Peyer's patch (tissue), 4 donors: ENCODE results near the gene TBXA2R. TPM values are rescaled to one million over a fixed set of nuclear protein-coding genes. Genes with fewer than 3 reads are reported as not detected.

Source experiments
- DNase-seq, 3 donors: peaks; one replicate each; pipeline ENCODE4 v3.0.0-alpha.2; 2017 to 2019
- H3K27ac ChIP-seq, 4 donors: fragments of 200-600 bp; sonication (generic); one replicate each; pipeline ENCODE4 v1.5.1; 2016 to 2019
- H3K27me3 ChIP-seq, 2 donors: fragments of 200-600 bp; sonication (generic); one replicate each; pipeline ENCODE4 v1.5.1; 2019
- H3K36me3 ChIP-seq, 3 donors: fragments of 200-600 bp; sonication (generic); one replicate each; pipeline ENCODE4 v1.5.1; 2016 to 2019
- H3K4me1 ChIP-seq, 4 donors: fragments of 200-600 bp; sonication (generic); one replicate each; pipeline ENCODE4 v1.5.1; 2016 to 2019
- H3K4me3 ChIP-seq, 4 donors: fragments of 200-600 bp; sonication (generic); 1 replicate in 3 of 4; 2 replicates in 1 of 4; pipeline ENCODE4 v1.5.1; 2016 to 2019; ENCODE audit warnings: mild to moderate bottlenecking in 1 of 4
- H3K9me3 ChIP-seq, 4 donors: fragments of 200-600 bp; sonication (generic); one replicate each; pipeline ENCODE4 v1.5.1; 2016 to 2019; ENCODE audit warnings: mild to moderate bottlenecking in 1 of 4
- CTCF ChIP-seq, 6 experiments: fragments of 450-650 bp in 4 of 6; fragments of 200-600 bp in 2 of 6; sonication (generic) in 1 of 6; IDR thresholded peaks; one replicate each; pipeline ENCODE4 v1.5.1; 2017 to 2019; ENCODE audit warnings: antibody characterized with exemption in 6 of 6, mild to moderate bottlenecking in 3 of 6, moderate library complexity in 1 of 6
- POLR2A ChIP-seq, 2 donors: fragments of 450-650 bp; IDR thresholded peaks; one replicate each; pipeline ENCODE4 v1.5.1; 2017; ENCODE audit warnings: antibody characterized with exemption in 2 of 2, mild to moderate bottlenecking in 2 of 2, moderate library complexity in 2 of 2
- total RNA-seq, 4 donors: library from RNA; depleted of rRNA; stranded (reverse); fragments of >200 nt; gene quantifications; one replicate each; pipeline ENCODE4 v1.1.0, GENCODE V29; 2016

The TBXA2R gene
- total RNA-seq, 4 donors from 2014 or later = 0.80 to 5.0 (median 1.6) TPM; not detected in 1

- H3K27me3 ChIP-seq = no peaks in the 10 kb centered on the region
- H3K27ac ChIP-seq = peak overlapping the region in 3 of 4 donors; percentile 21 to 71 (median 55)
- TF ChIP-seq CTCF (IDR thresholded peaks at IDR 0.05) (no peak), POLR2A (IDR thresholded peaks at IDR 0.05) (no peak)
- no peaks in the 10 kb centered on the region for H3K36me3 ChIP-seq
- H3K4me1 ChIP-seq = peaks cover 0 to 40% (median 23%) of the 10 kb centered on the region in 4 donors
- no peak overlapping the region for H3K4me3 ChIP-seq
- no peak for DNase-seq
- no peaks in the 10 kb centered on the region for H3K9me3 ChIP-seq
Observed at GRCh38 chr19:3604227-3604986, 2.3 kb downstream of the TBXA2R start.

GRCh38 chr19:3603121-3603811 lies 3.4 kb downstream of the TBXA2R start:
- Histone ChIP-seq H3K36me3 (no peaks in the 10 kb centered on the region), H3K27ac (peak overlapping the region in 3 of 4 donors; percentile 42 to 71 (median 62)), H3K27me3 (no peaks in the 10 kb centered on the region), H3K4me1 (peaks cover 0 to 32% (median 18%) of the 10 kb centered on the region in 4 donors), H3K4me3 (no peak overlapping the region), H3K9me3 (no peaks in the 10 kb centered on the region)
- TF ChIP-seq POLR2A (IDR thresholded peaks at IDR 0.05) (no peak), CTCF (IDR thresholded peaks at IDR 0.05) (no peak)
- no peak for DNase-seq

- TF ChIP-seq POLR2A (IDR thresholded peaks at IDR 0.05) (no peak), CTCF (IDR thresholded peaks at IDR 0.05) (no peak)
- DNase-seq = no peak
- Histone ChIP-seq H3K4me3 (no peak overlapping the region), H3K27ac (no peak overlapping the region), H3K4me1 (peaks cover 0 to 16% (median 8%) of the 10 kb centered on the region in 4 donors), H3K27me3 (no peaks in the 10 kb centered on the region), H3K9me3 (no peaks in the 10 kb centered on the region), H3K36me3 (no peaks in the 10 kb centered on the region)
Observed at GRCh38 chr19:3601021-3601420, 5.7 kb downstream of the TBXA2R start.

- Histone ChIP-seq H3K4me3 (no peak overlapping the region), H3K9me3 (no peaks in the 10 kb centered on the region), H3K27ac (no peak overlapping the region), H3K27me3 (no peaks in the 10 kb centered on the region), H3K4me1 (peaks cover 0 to 5% (median 2%) of the 10 kb centered on the region in 4 donors), H3K36me3 (no peaks in the 10 kb centered on the region)
- no peak for DNase-seq
- no peak for TF ChIP-seq POLR2A (IDR thresholded peaks at IDR 0.05)
- no peak for TF ChIP-seq CTCF (IDR thresholded peaks at IDR 0.05)
Observed at GRCh38 chr19:3599776-3600187, 6.9 kb downstream of the TBXA2R start.

GRCh38 chr19:3595521-3596061 lies 11.1 kb downstream of the TBXA2R start:
- H3K36me3 ChIP-seq = no peaks in the 10 kb centered on the region
- H3K4me3 ChIP-seq = no peak overlapping the region
- no peaks in the 10 kb centered on the region for H3K27me3 ChIP-seq
- H3K4me1 ChIP-seq = no peaks in the 10 kb centered on the region
- DNase-seq = no peak
- no peak for TF ChIP-seq POLR2A (IDR thresholded peaks at IDR 0.05)
- no peak for TF ChIP-seq CTCF (IDR thresholded peaks at IDR 0.05)
- H3K27ac ChIP-seq = no peak overlapping the region
- no peaks in the 10 kb centered on the region for H3K9me3 ChIP-seq
